Measurements from ENCODE around the gene MATN1. TPM values are rescaled to one million over a fixed set of nuclear protein-coding genes. Genes with fewer than 3 reads are reported as not detected.
A peak's percentile ranks its signal among the peaks of the same experiment; 100 is the strongest.

MATN1 gene
- total and polyA plus RNA-seq, 12 donors = not detected

DNA sequence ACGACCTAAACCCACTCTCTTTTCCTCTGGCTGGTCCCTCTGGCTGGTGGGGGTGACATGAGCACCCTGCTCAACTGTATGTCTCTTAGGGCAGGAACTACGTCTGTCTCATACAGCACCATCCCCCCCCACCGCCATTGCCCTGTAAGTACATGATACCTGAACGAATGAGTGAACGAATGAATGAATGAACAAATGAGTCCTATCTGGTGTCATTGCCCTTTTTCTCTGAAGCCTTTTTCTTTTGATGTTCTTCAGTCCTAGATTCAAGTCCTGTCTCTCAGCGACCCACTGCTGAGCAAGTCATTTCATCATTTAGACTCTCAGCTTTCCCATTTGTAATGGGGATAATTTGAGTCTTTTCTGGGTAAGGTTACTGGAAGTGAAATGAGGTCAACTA lies 10.8 kb downstream of the MATN1 start:
- intact Hi-C loops (cut with DNase I) = loop anchor here in 2 of 10 donors (10.0 kb wide), 2 partner anchors 908 to 1478 kb away; partner anchors contain the start of genes MECR (in 1 of the 2) and PTPRU (in 1 of the 2)
- TF ChIP-seq, protein P1, sequence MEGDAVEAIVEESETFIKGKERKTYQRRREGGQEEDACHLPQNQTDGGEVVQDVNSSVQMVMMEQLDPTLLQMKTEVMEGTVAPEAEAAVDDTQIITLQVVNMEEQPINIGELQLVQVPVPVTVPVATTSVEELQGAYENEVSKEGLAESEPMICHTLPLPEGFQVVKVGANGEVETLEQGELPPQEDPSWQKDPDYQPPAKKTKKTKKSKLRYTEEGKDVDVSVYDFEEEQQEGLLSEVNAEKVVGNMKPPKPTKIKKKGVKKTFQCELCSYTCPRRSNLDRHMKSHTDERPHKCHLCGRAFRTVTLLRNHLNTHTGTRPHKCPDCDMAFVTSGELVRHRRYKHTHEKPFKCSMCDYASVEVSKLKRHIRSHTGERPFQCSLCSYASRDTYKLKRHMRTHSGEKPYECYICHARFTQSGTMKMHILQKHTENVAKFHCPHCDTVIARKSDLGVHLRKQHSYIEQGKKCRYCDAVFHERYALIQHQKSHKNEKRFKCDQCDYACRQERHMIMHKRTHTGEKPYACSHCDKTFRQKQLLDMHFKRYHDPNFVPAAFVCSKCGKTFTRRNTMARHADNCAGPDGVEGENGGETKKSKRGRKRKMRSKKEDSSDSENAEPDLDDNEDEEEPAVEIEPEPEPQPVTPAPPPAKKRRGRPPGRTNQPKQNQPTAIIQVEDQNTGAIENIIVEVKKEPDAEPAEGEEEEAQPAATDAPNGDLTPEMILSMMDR (IDR thresholded peaks at IDR 0.05) = no peak
- DNase-seq (no peak), ATAC-seq (no peak)
- no peaks in the 10 kb centered on the region for H3K36me3 ChIP-seq
- no peak overlapping the region for H3K27ac ChIP-seq
- H3K4me3 ChIP-seq = no peak overlapping the region
- H3K4me1 ChIP-seq = peaks cover 0 to 11% (median 4%) of the 10 kb centered on the region in 9 donors
- 83 to 87% methylated on average over 6 of the region's 6 CpGs for WGBS, 2 donors
- H3K9me3 ChIP-seq = peaks cover 0 to 18% (median 6%) of the 10 kb centered on the region in 11 donors
- peaks cover 0 to 10% (median under 1%) of the 10 kb centered on the region in 7 donors for H3K27me3 ChIP-seq

DNA sequence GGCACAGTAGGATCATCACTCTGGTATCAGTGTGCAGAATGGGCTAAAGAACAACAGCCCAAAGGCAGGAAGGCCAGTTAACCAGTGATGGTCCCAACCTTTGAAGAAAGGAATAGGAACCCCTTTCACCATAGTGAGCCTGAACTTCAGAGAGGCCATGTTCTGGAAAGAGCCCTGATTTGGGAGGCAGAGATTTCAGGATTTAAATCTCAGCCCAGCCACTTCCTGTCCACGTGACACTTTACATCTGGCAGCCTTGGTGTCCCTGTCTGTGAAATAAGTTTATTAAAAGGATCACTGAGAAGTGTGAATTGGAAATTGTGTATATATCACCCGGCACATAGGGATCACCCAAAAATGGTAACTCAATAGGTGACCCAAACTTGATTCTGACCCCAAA lies 13.0 kb downstream of the MATN1 start:
- Histone ChIP-seq H3K4me3 (no peak overlapping the region), H3K4me1 (peaks cover 0 to 21% (median 11%) of the 10 kb centered on the region in 9 donors), H3K36me3 (no peaks in the 10 kb centered on the region), H3K27ac (no peak overlapping the region), H3K27me3 (peaks cover 0 to 21% (median 6%) of the 10 kb centered on the region in 7 donors), H3K9me3 (peaks cover 0 to 6% (median 3%) of the 10 kb centered on the region in 11 donors)
- 47 to 53% methylated on average over 2 of the region's 2 CpGs for WGBS, 2 donors
- TF ChIP-seq, protein P1 (IDR thresholded peaks at IDR 0.05) = no peak
- DNase-seq = no peak
- ATAC-seq = no peak
- intact Hi-C loops (cut with DNase I) = loop anchor here in 2 of 10 donors (10.0 kb wide), 2 partner anchors 906 to 1476 kb away; partner anchors contain the start of genes MECR (in 1 of the 2) and PTPRU (in 1 of the 2)

DNA sequence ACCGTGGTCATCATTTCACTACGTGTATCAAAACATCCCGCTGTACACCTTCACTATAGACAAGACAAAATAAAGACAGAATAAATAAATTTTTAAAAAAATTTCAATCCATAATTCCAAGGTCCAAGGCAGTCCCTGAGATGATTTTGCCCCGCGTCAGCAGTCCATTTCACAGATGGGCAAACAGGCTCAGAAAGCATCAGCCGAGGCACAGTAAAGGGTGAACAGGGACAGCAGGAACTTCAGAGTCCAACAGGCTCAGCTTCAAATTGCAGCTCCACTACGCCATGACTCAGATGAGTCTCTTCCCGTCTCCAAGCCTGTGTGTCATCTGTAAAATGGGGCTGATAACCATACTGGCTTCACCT lies 15.0 kb downstream of the MATN1 start:
- intact Hi-C loops (cut with DNase I) = loop anchor here in 9 of 10 donors (2.0 to 10.0 kb wide), 16 partner anchors 184 to 1824 kb away; partner anchors contain the start of gene PTPRU (in 6 of the 9)
- Histone ChIP-seq H3K4me3 (no peak overlapping the region), H3K9me3 (no peaks in the 10 kb centered on the region), H3K27me3 (peaks cover 0 to 24% (median 6%) of the 10 kb centered on the region in 7 donors), H3K36me3 (no peaks in the 10 kb centered on the region), H3K27ac (no peak overlapping the region), H3K4me1 (peaks cover 0 to 26% (median 12%) of the 10 kb centered on the region in 9 donors)
- no peak for ATAC-seq
- 49 to 50% methylated on average over 8 of the region's 8 CpGs for WGBS, 2 donors
- DNase-seq = no peak
- TF ChIP-seq, protein P1 (IDR thresholded peaks at IDR 0.05) = peak in 1 of 9 donors; percentile 3

DNA sequence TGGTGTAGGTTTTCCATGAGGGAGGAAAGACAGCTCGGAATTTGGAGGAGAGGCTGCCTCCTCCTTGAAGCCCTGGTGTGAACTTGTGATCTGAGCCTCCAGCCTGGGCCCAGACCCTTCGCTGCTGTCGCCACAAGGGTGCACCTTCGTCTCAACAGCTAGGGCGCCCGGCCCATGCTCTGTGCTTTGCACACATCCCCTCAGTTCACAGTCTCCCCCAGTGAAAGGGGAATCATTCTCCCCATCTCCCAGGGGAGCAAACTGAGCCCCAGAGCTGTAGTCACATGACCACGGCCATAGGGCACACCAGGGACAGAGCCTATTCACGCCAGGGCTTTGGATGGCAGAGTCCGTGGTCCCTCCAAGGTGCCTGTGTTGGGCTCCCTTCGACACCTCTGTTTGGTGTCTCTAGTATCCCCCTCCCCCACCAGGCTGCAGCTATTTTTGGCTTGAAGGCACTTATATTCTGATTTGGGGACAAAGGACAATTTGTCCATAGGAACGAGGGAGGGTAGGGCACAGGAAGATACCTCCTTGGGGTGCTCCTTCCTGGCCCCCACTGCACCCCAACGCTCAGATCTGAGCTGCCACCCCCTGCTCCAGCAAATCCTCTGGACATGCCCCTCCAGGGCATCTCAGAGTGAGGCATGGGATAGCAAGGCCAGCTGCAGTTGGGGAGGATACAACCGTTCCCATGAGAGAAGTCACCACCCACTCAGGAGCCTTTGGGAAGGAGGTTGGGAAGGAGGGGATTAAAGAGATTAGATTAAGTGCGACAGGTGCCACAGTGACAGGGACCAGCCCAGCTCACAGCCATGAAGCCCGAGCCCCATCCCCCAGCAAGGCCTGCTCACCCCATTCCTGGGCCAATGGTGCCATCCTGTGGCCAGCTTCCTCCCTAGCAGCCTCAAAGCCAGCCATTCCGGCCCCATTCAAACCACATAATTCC lies 15.7 kb downstream of the MATN1 start:
- intact Hi-C loops (cut with DNase I) = loop anchor here in 9 of 10 donors (2.0 to 10.0 kb wide), 17 partner anchors 181 to 1823 kb away; partner anchors contain the start of gene PTPRU (in 6 of the 9)
- no peak overlapping the region for H3K27ac ChIP-seq
- H3K4me1 ChIP-seq = peaks cover 0 to 26% (median 12%) of the 10 kb centered on the region in 9 donors
- 30 to 33% methylated on average over 16 of the region's 16 CpGs for WGBS, 2 donors
- H3K4me3 ChIP-seq = no peak overlapping the region
- TF ChIP-seq, protein P1 (IDR thresholded peaks at IDR 0.05) = peak; percentile 34 to 83 (median 81)
- peaks cover 0 to 24% (median 6%) of the 10 kb centered on the region in 7 donors for H3K27me3 ChIP-seq
- DNase-seq (peak; percentile 58 to 77), ATAC-seq (peak; percentile 71 to 90 (median 86))
- no peaks in the 10 kb centered on the region for H3K9me3 ChIP-seq
- no peaks in the 10 kb centered on the region for H3K36me3 ChIP-seq
